GM10248 (cell line): ENCODE measurements around the gene ZNF444.
"Not testable (repeated sequence)": the region's sequence is repeated elsewhere in the genome, so short reads cannot be mapped to it uniquely, and the experiment has no call there.

Experiments used
- CTCF ChIA-PET: fragments of 300-600 bp; sonication (Branson Sonifier 250); formaldehyde crosslinking; extraction: SDS; loops from one replicate; lab custom pipeline; 2021; ENCODE audit warnings: antibody characterized with exemption; lab: Yijun Ruan, JAX
- POLR2A ChIA-PET: fragments of 350-650 bp; sonication (Branson Sonifier 250); formaldehyde crosslinking; extraction: SDS; loops from one replicate; lab custom pipeline; 2020; ENCODE audit warnings: antibody characterized with exemption; lab: Yijun Ruan, JAX
- DNase-seq: peaks from one replicate; pipeline ENCODE4 v3.0.0; 2012; ENCODE audit errors: extremely low spot score
- TF ChIP-seq, protein P1 (sequence below): IDR thresholded peaks from 2 replicates; pipeline ENCODE4 v1.5.1; 2012; ENCODE audit warnings: mild to moderate bottlenecking, low read depth; ENCODE audit errors: extremely low read depth, missing control alignments, control extremely low read depth

The ZNF444 gene

DNA sequence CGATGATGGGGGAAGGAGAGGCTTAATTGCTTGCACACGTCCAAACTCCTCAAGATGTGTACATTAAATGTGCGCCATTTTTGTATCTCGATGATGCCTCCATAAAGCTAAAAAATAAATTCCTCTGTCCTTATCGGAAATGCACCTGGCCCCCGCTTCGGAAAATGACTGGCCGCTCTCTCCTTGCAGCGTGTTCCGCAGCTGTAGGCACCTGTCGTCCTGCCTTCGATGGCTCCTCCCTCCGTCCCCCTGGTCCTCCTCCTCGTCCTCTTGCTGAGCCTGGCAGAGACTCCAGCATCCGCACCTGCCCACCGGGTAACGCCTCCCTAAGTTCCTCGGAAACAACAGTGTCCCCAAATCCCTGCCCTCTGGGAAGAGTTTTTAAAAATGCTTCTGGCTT, 35.8 kb downstream of the ZNF444 start:
- ChIA-PET POLR2A (no interaction called here), CTCF (interaction anchor here (0.7 to 2.0 kb wide), 4 partner anchors 29 to 111 kb away, joined by 3 to 7 read pairs (median 6); no protein-coding TSS in a partner anchor)
- TF ChIP-seq, protein P1, sequence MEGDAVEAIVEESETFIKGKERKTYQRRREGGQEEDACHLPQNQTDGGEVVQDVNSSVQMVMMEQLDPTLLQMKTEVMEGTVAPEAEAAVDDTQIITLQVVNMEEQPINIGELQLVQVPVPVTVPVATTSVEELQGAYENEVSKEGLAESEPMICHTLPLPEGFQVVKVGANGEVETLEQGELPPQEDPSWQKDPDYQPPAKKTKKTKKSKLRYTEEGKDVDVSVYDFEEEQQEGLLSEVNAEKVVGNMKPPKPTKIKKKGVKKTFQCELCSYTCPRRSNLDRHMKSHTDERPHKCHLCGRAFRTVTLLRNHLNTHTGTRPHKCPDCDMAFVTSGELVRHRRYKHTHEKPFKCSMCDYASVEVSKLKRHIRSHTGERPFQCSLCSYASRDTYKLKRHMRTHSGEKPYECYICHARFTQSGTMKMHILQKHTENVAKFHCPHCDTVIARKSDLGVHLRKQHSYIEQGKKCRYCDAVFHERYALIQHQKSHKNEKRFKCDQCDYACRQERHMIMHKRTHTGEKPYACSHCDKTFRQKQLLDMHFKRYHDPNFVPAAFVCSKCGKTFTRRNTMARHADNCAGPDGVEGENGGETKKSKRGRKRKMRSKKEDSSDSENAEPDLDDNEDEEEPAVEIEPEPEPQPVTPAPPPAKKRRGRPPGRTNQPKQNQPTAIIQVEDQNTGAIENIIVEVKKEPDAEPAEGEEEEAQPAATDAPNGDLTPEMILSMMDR = no peak
- no peak for DNase-seq

DNA sequence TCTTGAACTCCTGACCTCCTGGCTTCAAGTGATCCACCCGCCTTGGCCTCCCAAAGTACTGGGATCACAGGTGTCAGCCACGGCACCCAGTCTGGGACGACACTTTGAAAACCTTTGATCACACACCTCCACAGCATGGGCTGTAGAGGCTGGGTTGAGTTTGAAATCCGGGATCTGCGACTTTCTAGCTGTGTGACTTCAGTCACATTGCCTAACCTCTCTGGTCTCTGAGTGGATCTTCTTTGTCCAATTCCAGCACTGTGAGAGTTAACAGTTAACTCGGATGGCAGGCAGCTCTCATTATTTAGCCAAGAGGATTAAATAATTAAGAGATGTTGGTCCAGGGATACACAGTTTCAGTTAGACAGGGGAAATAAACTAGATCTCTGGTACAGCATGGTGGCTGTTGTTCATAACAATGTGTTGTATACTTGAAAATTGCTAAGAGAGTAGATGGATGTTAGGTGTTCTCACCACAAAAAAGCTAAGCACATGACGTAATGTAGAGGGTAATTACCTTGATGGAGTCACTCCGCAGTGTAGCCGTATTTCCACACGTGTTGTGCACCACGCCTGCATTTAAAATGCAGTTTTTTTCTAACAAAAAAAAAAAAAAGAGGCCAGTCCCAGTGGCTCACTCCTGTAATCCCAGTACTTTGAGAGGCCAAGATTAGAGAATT, 36.6 kb downstream of the ZNF444 start:
- no peak for DNase-seq
- ChIA-PET CTCF (interaction anchor here (0.9 to 2.0 kb wide), 4 partner anchors 11 to 111 kb away, joined by 3 to 9 read pairs (median 4); no protein-coding TSS in a partner anchor), POLR2A (no interaction called here)
- TF ChIP-seq, protein P1 = no peak

DNA sequence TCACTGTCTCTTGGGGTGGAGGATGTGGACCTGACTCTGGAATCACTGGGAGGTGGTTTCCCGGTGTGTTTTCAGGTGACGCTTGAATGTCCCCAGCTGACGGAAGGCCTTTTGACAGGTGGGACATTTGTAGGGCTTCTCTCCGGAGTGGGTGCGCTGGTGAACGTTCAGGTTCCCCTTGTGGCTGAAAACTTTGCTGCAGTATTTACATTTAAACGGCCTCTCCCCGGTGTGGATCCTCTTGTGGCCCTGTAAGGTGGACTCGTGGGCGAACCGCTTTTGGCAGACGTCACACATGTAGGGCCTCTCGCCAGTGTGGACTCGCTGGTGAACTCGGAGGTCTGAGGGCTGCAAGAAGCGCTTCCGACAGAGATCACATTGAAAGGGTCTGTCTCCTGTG, 48.7 kb downstream of the ZNF444 start:
- no peak for DNase-seq
- CTCF ChIA-PET = no interaction called here
- TF ChIP-seq, protein P1 = no peak
- POLR2A ChIA-PET = no interaction called here

DNA sequence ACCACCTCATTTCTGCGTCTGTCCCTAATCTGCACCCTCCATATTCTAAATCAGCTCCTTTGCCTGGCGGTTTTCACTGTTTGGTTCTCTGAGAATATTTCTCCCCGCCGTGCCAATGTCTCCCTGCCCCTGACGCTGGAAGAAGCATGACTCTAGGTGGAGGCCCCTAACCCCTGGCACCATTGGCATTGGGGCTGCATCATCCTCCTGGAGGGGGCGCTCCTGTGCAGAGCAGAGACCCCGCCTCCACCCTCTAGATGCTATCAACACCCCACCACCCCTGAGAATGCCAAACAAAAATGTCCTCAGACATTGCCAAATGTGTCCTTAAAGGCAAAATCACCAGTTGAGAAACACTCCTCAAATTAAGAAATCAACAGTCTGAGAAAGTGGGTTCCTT, 50.0 kb downstream of the ZNF444 start:
- ChIA-PET POLR2A (no interaction called here), CTCF (no interaction called here)
- TF ChIP-seq, protein P1 = no peak
- no peak for DNase-seq

DNA sequence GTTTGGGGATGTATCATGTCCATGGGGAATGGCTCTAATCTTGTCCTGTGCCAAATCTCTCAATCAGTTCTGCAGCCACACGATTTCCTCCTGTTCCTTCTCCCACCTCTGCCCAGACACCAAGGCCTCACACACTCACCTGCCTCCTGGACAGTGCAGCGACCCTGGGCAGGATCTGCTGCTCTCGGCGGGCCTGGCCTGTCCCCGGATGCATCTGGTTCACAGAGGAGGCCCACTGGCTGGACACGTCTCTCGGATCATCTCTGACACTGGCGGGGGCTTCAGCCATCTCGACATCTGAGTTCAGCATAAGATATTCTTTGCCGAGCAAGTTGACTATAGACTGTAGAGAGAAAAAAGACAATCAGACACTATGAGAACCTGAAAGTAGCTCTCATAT, 50.6 kb downstream of the ZNF444 start:
- DNase-seq = no peak
- ChIA-PET POLR2A (no interaction called here), CTCF (no interaction called here)
- TF ChIP-seq, protein P1 = no peak

DNA sequence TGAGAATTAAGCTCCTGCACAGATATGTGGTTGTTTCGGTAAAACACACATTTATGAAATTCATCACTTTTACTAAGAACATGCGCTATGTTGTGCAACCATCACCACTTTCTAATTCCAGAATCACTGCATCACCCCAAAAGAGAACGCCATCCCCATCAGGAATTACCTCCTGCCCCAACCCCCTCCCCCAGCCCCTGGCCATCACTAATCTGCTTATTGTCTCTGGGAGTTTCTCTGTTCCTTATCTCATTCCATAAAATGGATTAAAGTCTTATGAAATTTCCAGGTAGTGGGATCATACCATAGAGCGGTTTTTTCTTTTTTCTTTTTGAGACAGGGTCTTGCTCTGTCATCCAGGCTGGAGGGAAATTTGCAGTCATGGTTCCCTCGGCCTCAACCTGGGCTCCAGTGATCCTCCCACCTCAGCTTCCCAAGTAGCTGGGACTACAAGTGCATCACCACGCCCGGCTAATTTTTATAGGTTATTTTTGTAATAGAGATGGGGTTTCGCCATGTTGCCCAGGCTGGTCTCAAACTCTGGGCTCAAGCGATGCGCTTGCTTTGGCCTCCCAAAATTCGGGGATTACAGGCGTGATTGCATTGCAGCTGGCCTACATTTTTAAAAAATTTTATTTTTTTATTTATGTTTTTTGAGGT, 53.0 kb downstream of the ZNF444 start:
- TF ChIP-seq, protein P1 = no peak
- CTCF ChIA-PET = interaction anchor here (1.7 kb wide), 1 partner anchor 139 kb away, joined by 5 read pairs; no protein-coding TSS in a partner anchor
- DNase-seq = no peak
- POLR2A ChIA-PET = no interaction called here

DNA sequence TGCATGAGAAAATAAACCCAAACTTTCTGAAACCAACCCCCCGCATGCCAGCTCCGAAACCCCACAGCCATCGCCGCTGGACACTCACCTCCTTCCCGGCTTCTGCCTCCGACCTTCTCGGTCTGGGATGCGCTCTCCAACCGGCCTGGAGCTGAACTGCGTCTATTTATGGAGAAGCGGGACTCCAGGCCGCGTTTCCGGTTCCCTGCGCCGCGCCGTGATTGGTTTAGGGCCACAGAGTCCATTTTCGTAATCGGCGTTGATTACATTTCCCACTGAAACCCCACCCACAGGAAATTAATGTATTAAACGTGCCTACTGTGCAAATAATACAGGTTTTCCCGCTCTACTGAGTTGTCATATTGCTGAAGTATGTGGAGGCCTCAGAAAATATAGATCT, 56.6 kb downstream of the ZNF444 start, which contains the start of gene ZSCAN5B:
Gene ZSCAN5B (minus strand): TSS at position 138 of the 400 bp plus-strand sequence. CDS start 4,731 bp downstream, outside the sequence.
- CTCF ChIA-PET, POLR2A ChIA-PET, DNase-seq: not testable (repeated sequence)
